Effector CD4-positive, alpha-beta T cell (primary cell): ENCODE measurements around the gene SYT8.
A peak's percentile ranks its signal among the peaks of the same experiment; 100 is the strongest.

Experiments
- DNase-seq: peaks from one replicate; pipeline ENCODE4 v3.0.0-alpha.2; 2020

SYT8 gene

GRCh38 chr11:1819074-1819473 is 15.7 kb upstream of the SYT8 start:
- no peak for DNase-seq

- DNase-seq: no peak
Observed at GRCh38 chr11:1820463-1821325, 14.1 kb upstream of the SYT8 start.

GRCh38 chr11:1821562-1821961 is 13.2 kb upstream of the SYT8 start:
- no peak for DNase-seq

GRCh38 chr11:1822648-1823375 is 12.0 kb upstream of the SYT8 start:
- DNase-seq: no peak

- no peak for DNase-seq
Observed at GRCh38 chr11:1823376-1824220, 11.2 kb upstream of the SYT8 start.

GRCh38 chr11:1824221-1825038 is 10.4 kb upstream of the SYT8 start:
- no peak for DNase-seq

GRCh38 chr11:1825039-1825740 is 9.6 kb upstream of the SYT8 start:
- DNase-seq: no peak

GRCh38 chr11:1825785-1826451 is 8.9 kb upstream of the SYT8 start:
- DNase-seq: no peak

- no peak for DNase-seq
Observed at GRCh38 chr11:1826552-1827094, 8.2 kb upstream of the SYT8 start.

- DNase-seq: no peak
Observed at GRCh38 chr11:1827095-1827813, 7.5 kb upstream of the SYT8 start.

GRCh38 chr11:1827931-1828330 is 6.9 kb upstream of the SYT8 start:
- no peak for DNase-seq

GRCh38 chr11:1828542-1828941 is 6.2 kb upstream of the SYT8 start:
- DNase-seq: no peak

GRCh38 chr11:1829039-1829820 is 5.6 kb upstream of the SYT8 start:
- no peak for DNase-seq

GRCh38 chr11:1830004-1830321 is 4.8 kb upstream of the SYT8 start:
- DNase-seq: no peak

- DNase-seq: no peak
Observed at GRCh38 chr11:1830322-1831223, 4.2 kb upstream of the SYT8 start.

- DNase-seq: no peak
Observed at GRCh38 chr11:1831338-1832210, 3.2 kb upstream of the SYT8 start.

GRCh38 chr11:1832211-1832919 is 2.4 kb upstream of the SYT8 start:
- DNase-seq: peak; percentile 69
